SK-N-SH (cell line): ENCODE measurements around the gene WDR49.

Experiments used
- CTCF ChIP-seq: fragments of 200-600 bp; sonication (generic); IDR thresholded peaks from 2 replicates; pipeline ENCODE4 v1.6.1; 2017; ENCODE audit warnings: antibody characterized with exemption, mild to moderate bottlenecking, moderate library complexity
- EP300 ChIP-seq, 2 experiments: IDR thresholded peaks; 2 replicates each; pipeline versions ENCODE4 v1.4.0 to v1.6.1; 2012; ENCODE audit warnings: borderline replicate concordance in 1 of 2, low read depth in 1 of 2, low read length in 1 of 2
- NRF1 ChIP-seq: IDR thresholded peaks from 2 replicates; pipeline ENCODE4 v1.6.1; 2012; ENCODE audit warnings: low read depth, mild to moderate bottlenecking, low read length
- POLR2AphosphoS5 ChIP-seq: IDR thresholded peaks from 2 replicates; pipeline ENCODE4 v1.6.1; 2012; ENCODE audit warnings: low read depth, low read length
- REST ChIP-seq: IDR thresholded peaks from 2 replicates; pipeline ENCODE4 v1.6.1; 2012; ENCODE audit warnings: mild to moderate bottlenecking, low read depth, low read length, moderate library complexity
- RFX5 ChIP-seq: IDR thresholded peaks from 2 replicates; pipeline ENCODE4 v1.6.1; 2012; ENCODE audit warnings: mild to moderate bottlenecking, improper control_type of control experiment, low read length
- SMC3 ChIP-seq: IDR thresholded peaks from 2 replicates; pipeline ENCODE4 v1.6.1; 2012; ENCODE audit warnings: low read depth, low read length, improper control_type of control experiment
- YY1 ChIP-seq: IDR thresholded peaks from 2 replicates; pipeline ENCODE4 v1.4.0; 2012; ENCODE audit warnings: low read depth, mild to moderate bottlenecking

GRCh38 chr3:167575000-167575600 is 78.6 kb downstream of the WDR49 start:
- TF ChIP-seq NRF1 (no peak), CTCF (no peak), YY1 (no peak), POLR2AphosphoS5 (no peak), RFX5 (no peak), SMC3 (no peak), EP300 (IDR thresholded peaks at IDR 0.05; ENCODE audit: borderline replicate concordance in 1 of 2, low read depth in 1 of 2, low read length in 1 of 2) (no peak), REST (no peak)
